DOHH2 (cell line): ENCODE data around the gene ATF5.
A peak's percentile ranks its signal among the peaks of the same experiment; 100 is the strongest.

ENCODE experiments used
- H3F3A ChIP-seq: fragments of 200-600 bp; sonication (generic), shearing (Covaris generic); 2 replicates; pipeline ENCODE4 v1.6.0; 2016; ENCODE audit warnings: antibody characterized with exemption, mild to moderate bottlenecking; ENCODE audit not compliant: control insufficient read depth, insufficient read depth
- H3K27ac ChIP-seq: fragments of 200-600 bp; sonication (generic); 2 replicates; pipeline ENCODE4 v1.5.1; 2014; ENCODE audit warnings: low read depth, mild to moderate bottlenecking, low read length, moderate library complexity
- H3K27me3 ChIP-seq: fragments of 200-600 bp; sonication (generic); 2 replicates; pipeline ENCODE4 v1.6.1; 2014; ENCODE audit warnings: mild to moderate bottlenecking, low read length, mixed read lengths; ENCODE audit not compliant: control insufficient read depth
- H3K36me3 ChIP-seq: fragments of 200-600 bp; sonication (generic); 2 replicates; pipeline ENCODE4 v1.6.1; 2014; ENCODE audit warnings: mild to moderate bottlenecking, low read length, moderate library complexity, mixed read lengths; ENCODE audit not compliant: control insufficient read depth
- H3K4me1 ChIP-seq: fragments of 200-600 bp; sonication (generic); 2 replicates; pipeline ENCODE4 v1.6.1; 2014; ENCODE audit warnings: mild to moderate bottlenecking, low read length, mixed read lengths; ENCODE audit not compliant: control insufficient read depth
- H3K4me2 ChIP-seq: fragments of 200-600 bp; sonication (generic); 2 replicates; pipeline ENCODE4 v1.6.0; 2014; ENCODE audit warnings: mild to moderate bottlenecking, low read length, moderate library complexity
- H3K4me3 ChIP-seq: fragments of 200-600 bp; sonication (generic); 2 replicates; pipeline ENCODE4 v1.5.1; 2014; ENCODE audit warnings: mild to moderate bottlenecking, low read length, mixed read lengths
- H3K79me2 ChIP-seq: fragments of 200-600 bp; sonication (generic); 2 replicates; pipeline ENCODE4 v1.6.1; 2014; ENCODE audit warnings: mild to moderate bottlenecking, low read length, mixed read lengths; ENCODE audit not compliant: control insufficient read depth
- H3K9me2 ChIP-seq: fragments of 200-600 bp; sonication (generic); replicated peaks from 2 replicates; pipeline ENCODE4 v1.6.1; 2014; ENCODE audit warnings: mild to moderate bottlenecking, low read length, mixed read lengths; ENCODE audit not compliant: control insufficient read depth
- H3K9me3 ChIP-seq: fragments of 200-600 bp; sonication (generic); 2 replicates; pipeline ENCODE4 v1.6.1; 2014; ENCODE audit warnings: antibody characterized with exemption, low read length, mixed read lengths; ENCODE audit not compliant: control insufficient read depth, insufficient read depth
- H4K20me1 ChIP-seq: fragments of 200-600 bp; sonication (generic); 2 replicates; pipeline ENCODE4 v1.6.0; 2014; ENCODE audit warnings: low read depth, mild to moderate bottlenecking, antibody characterized with exemption, low read length, moderate library complexity; ENCODE audit not compliant: control insufficient read depth, insufficient read depth
- EZH2phosphoT487 ChIP-seq: fragments of 200-600 bp; sonication (generic); IDR thresholded peaks from 2 replicates; pipeline ENCODE4 v1.6.1; 2017; ENCODE audit warnings: borderline replicate concordance, mild to moderate bottlenecking, antibody characterized with exemption, low read length, moderate library complexity, mixed read lengths
- TF ChIP-seq, protein P1 (sequence below): fragments of 200-600 bp; sonication (generic); IDR thresholded peaks from one replicate; pipeline ENCODE4 v1.5.1; 2014; ENCODE audit warnings: antibody characterized with exemption, mild to moderate bottlenecking, low read depth, low read length; ENCODE audit not compliant: poor library complexity, severe bottlenecking

Gene ATF5, protein sequence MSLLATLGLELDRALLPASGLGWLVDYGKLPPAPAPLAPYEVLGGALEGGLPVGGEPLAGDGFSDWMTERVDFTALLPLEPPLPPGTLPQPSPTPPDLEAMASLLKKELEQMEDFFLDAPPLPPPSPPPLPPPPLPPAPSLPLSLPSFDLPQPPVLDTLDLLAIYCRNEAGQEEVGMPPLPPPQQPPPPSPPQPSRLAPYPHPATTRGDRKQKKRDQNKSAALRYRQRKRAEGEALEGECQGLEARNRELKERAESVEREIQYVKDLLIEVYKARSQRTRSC

GRCh38 chr19:49929121-49929610, at the start of gene ATF5, which contains the start of gene NUP62:
Gene ATF5 (plus strand): TSS chr19:49929205. CDS start chr19:49930851, 1,646 bp downstream.
Gene NUP62 (minus strand): TSS chr19:49929504. CDS start chr19:49909807, 19,697 bp downstream.
- TF ChIP-seq, protein P1, sequence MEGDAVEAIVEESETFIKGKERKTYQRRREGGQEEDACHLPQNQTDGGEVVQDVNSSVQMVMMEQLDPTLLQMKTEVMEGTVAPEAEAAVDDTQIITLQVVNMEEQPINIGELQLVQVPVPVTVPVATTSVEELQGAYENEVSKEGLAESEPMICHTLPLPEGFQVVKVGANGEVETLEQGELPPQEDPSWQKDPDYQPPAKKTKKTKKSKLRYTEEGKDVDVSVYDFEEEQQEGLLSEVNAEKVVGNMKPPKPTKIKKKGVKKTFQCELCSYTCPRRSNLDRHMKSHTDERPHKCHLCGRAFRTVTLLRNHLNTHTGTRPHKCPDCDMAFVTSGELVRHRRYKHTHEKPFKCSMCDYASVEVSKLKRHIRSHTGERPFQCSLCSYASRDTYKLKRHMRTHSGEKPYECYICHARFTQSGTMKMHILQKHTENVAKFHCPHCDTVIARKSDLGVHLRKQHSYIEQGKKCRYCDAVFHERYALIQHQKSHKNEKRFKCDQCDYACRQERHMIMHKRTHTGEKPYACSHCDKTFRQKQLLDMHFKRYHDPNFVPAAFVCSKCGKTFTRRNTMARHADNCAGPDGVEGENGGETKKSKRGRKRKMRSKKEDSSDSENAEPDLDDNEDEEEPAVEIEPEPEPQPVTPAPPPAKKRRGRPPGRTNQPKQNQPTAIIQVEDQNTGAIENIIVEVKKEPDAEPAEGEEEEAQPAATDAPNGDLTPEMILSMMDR, result no peak
- no peak for TF ChIP-seq EZH2phosphoT487
- H3K27me3 ChIP-seq, result no peaks in the 10 kb centered on the region

GRCh38 chr19:49879243-49879963, 49.6 kb upstream of the ATF5 start:
- Histone ChIP-seq H4K20me1 (no peaks in the 10 kb centered on the region), H3K4me2 (no peak overlapping the region; the same call in 1 of the 2 replicates), H3K79me2 (peaks cover 22% of the 10 kb centered on the region), H3K36me3 (peaks cover 22% of the 10 kb centered on the region), H3K4me1 (peaks cover 22% of the 10 kb centered on the region), H3K9me3 (peaks cover 3% of the 10 kb centered on the region; the same call in 1 of the 2 replicates), H3K4me3 (no peak overlapping the region), H3K9me2 (no peaks in the 10 kb centered on the region), H3K27me3 (no peaks in the 10 kb centered on the region), H3F3A (no peaks in the 10 kb centered on the region), H3K27ac (no peak overlapping the region)
- TF ChIP-seq EZH2phosphoT487, result no peak
- TF ChIP-seq, protein P1, result no peak

More at GRCh38 chr19:49929121-49929610, at the start of gene ATF5, which contains the start of gene NUP62:
- H3K36me3 ChIP-seq, result peaks cover 79% of the 10 kb centered on the region
- H4K20me1 ChIP-seq, result peaks cover 24% of the 10 kb centered on the region
- no peaks in the 10 kb centered on the region for H3K9me2 ChIP-seq
- no peaks in the 10 kb centered on the region for H3K9me3 ChIP-seq
- peaks cover 44% of the 10 kb centered on the region for H3K4me1 ChIP-seq
- peak within 1 kb of the TSS; percentile 82 for H3K4me3 ChIP-seq
- H3F3A ChIP-seq, result no peaks in the 10 kb centered on the region
- H3K79me2 ChIP-seq, result peaks cover 70% of the 10 kb centered on the region
- H3K4me2 ChIP-seq, result peak within 1 kb of the TSS; percentile 94
- H3K27ac ChIP-seq, result peak within 1 kb of the TSS; percentile 86

GRCh38 chr19:49880162-49880869, 48.7 kb upstream of the ATF5 start:
- Histone ChIP-seq H4K20me1 (no peaks in the 10 kb centered on the region), H3K9me3 (peaks cover 3% of the 10 kb centered on the region; the same call in 1 of the 2 replicates), H3K4me3 (no peak overlapping the region), H3K4me2 (no peak overlapping the region), H3K79me2 (peaks cover 12% of the 10 kb centered on the region), H3F3A (no peaks in the 10 kb centered on the region), H3K9me2 (no peaks in the 10 kb centered on the region), H3K27me3 (no peaks in the 10 kb centered on the region), H3K27ac (no peak overlapping the region), H3K36me3 (peaks cover 22% of the 10 kb centered on the region), H3K4me1 (peaks cover 18% of the 10 kb centered on the region)
- no peak for TF ChIP-seq EZH2phosphoT487
- TF ChIP-seq, protein P1, result no peak
